ENCODE data around the gene CETN2.
"Not testable (repeated sequence)": the region's sequence is repeated elsewhere in the genome, so short reads cannot be mapped to it uniquely, and the experiment has no call there.

Gene CETN2

GRCh38 chrX:152830312-152831305 is at the start of gene CETN2, which contains the start of gene NSDHL:
CETN2 (minus strand) TSS chrX:152830757; CDS start chrX:152830710, 47 bp downstream.
NSDHL (plus strand) TSS chrX:152831063; CDS start chrX:152846325, 15,262 bp downstream.
- DNase-seq (ENCODE audit: low read depth in 2 of 3, low spot score in 1 of 3) = peak; percentile 80 to 89 (median 88)

GRCh38 chrX:152878976-152879755 is 48.6 kb upstream of the CETN2 start:
- no peak for DNase-seq (ENCODE audit: low read depth in 2 of 3, low spot score in 1 of 3)

GRCh38 chrX:152876931-152877840 is 46.6 kb upstream of the CETN2 start:
- DNase-seq (ENCODE audit: low read depth in 2 of 3, low spot score in 1 of 3) = no peak

- no peak for DNase-seq (ENCODE audit: low read depth in 2 of 3, low spot score in 1 of 3)
Measured at GRCh38 chrX:152873361-152873760, 42.8 kb upstream of the CETN2 start.

GRCh38 chrX:152872522-152872921 is 42.0 kb upstream of the CETN2 start:
- DNase-seq (ENCODE audit: low read depth in 2 of 3, low spot score in 1 of 3) = no peak

GRCh38 chrX:152871260-152871659 is 40.7 kb upstream of the CETN2 start:
- DNase-seq (ENCODE audit: low read depth in 2 of 3, low spot score in 1 of 3) = no peak

- DNase-seq (ENCODE audit: low read depth in 2 of 3, low spot score in 1 of 3) = no peak
Measured at GRCh38 chrX:152869972-152870371, 39.4 kb upstream of the CETN2 start.

GRCh38 chrX:152866386-152866785 is 35.8 kb upstream of the CETN2 start:
- DNase-seq (ENCODE audit: low read depth in 2 of 3, low spot score in 1 of 3) = no peak

- DNase-seq (ENCODE audit: low read depth in 2 of 3, low spot score in 1 of 3) = no peak
Measured at GRCh38 chrX:152865232-152865920, 34.8 kb upstream of the CETN2 start.

GRCh38 chrX:152861826-152862225 is 31.3 kb upstream of the CETN2 start:
- no peak for DNase-seq (ENCODE audit: low read depth in 2 of 3, low spot score in 1 of 3)

- DNase-seq (ENCODE audit: low read depth in 2 of 3, low spot score in 1 of 3) = no peak
Measured at GRCh38 chrX:152861116-152861515, 30.6 kb upstream of the CETN2 start.

GRCh38 chrX:152853986-152854385 is 23.4 kb upstream of the CETN2 start:
- no peak for DNase-seq (ENCODE audit: low read depth in 2 of 3, low spot score in 1 of 3)

GRCh38 chrX:152850465-152850864 is 19.9 kb upstream of the CETN2 start:
- no peak for DNase-seq (ENCODE audit: low read depth in 2 of 3, low spot score in 1 of 3)

- no peak for DNase-seq (ENCODE audit: low read depth in 2 of 3, low spot score in 1 of 3)
Measured at GRCh38 chrX:152847281-152847680, 16.7 kb upstream of the CETN2 start.

- DNase-seq (ENCODE audit: low read depth in 2 of 3, low spot score in 1 of 3) = no peak
Measured at GRCh38 chrX:152845618-152846240, 15.2 kb upstream of the CETN2 start.

- no peak for DNase-seq (ENCODE audit: low read depth in 2 of 3, low spot score in 1 of 3)
Measured at GRCh38 chrX:152844256-152844655, 13.7 kb upstream of the CETN2 start.

GRCh38 chrX:152843852-152844251 is 13.3 kb upstream of the CETN2 start:
- no peak for DNase-seq (ENCODE audit: low read depth in 2 of 3, low spot score in 1 of 3)

- no peak for DNase-seq (ENCODE audit: low read depth in 2 of 3, low spot score in 1 of 3)
Measured at GRCh38 chrX:152842772-152843338, 12.3 kb upstream of the CETN2 start.

- not testable (repeated sequence) for DNase-seq (ENCODE audit: low read depth in 2 of 3, low spot score in 1 of 3)
Measured at GRCh38 chrX:152835470-152835869, 4.9 kb upstream of the CETN2 start.

Data from stimulated activated CD4-positive, alpha-beta T cell treated with anti-CD3 and anti-CD28 coated beads, Interleukin-12 subunit alpha, Interleukin-12 subunit beta, amount 100 ng/mL, for 48 hours (primary cell).